Keratinocyte (primary cell): ENCODE measurements around the gene LHFPL3.

Experiments
- EZH2 ChIP-seq: IDR thresholded peaks from one replicate; pipeline ENCODE4 v1.6.1; 2012; ENCODE audit warnings: inconsistent platforms, mild to moderate bottlenecking, low read length, moderate library complexity
- TF ChIP-seq, protein P1 (sequence below), 3 experiments: IDR thresholded peaks in 1 of 3; conservative IDR thresholded peaks in 1 of 3; optimal IDR thresholded peaks in 1 of 3; 2 replicates in 2 of 3; 3 replicates in 1 of 3; pipeline versions ENCODE3 to v1.5.1; 2011; ENCODE audit warnings: low read length in 3 of 3, mild to moderate bottlenecking in 3 of 3, moderate library complexity in 2 of 3, control low read depth in 1 of 3, inconsistent platforms in 1 of 3; ENCODE audit not compliant: insufficient read depth in 2 of 3; ENCODE audit errors: extremely low read depth in 1 of 3

GRCh38 chr7:104569751-104570150 lies 241.3 kb downstream of the LHFPL3 start:
- TF ChIP-seq, protein P1, sequence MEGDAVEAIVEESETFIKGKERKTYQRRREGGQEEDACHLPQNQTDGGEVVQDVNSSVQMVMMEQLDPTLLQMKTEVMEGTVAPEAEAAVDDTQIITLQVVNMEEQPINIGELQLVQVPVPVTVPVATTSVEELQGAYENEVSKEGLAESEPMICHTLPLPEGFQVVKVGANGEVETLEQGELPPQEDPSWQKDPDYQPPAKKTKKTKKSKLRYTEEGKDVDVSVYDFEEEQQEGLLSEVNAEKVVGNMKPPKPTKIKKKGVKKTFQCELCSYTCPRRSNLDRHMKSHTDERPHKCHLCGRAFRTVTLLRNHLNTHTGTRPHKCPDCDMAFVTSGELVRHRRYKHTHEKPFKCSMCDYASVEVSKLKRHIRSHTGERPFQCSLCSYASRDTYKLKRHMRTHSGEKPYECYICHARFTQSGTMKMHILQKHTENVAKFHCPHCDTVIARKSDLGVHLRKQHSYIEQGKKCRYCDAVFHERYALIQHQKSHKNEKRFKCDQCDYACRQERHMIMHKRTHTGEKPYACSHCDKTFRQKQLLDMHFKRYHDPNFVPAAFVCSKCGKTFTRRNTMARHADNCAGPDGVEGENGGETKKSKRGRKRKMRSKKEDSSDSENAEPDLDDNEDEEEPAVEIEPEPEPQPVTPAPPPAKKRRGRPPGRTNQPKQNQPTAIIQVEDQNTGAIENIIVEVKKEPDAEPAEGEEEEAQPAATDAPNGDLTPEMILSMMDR (optimal IDR thresholded peaks at IDR 0.05 in 1 of 3, IDR thresholded peaks at IDR 0.05 in 1 of 3, conservative IDR thresholded peaks at IDR 0.05 in 1 of 3; ENCODE audit: extremely low read depth in 1 of 3, insufficient read depth in 2 of 3, low read length in 3 of 3) = no peak
- no peak for TF ChIP-seq EZH2
